Right hindlimb (tissue), 1 donor: ENCODE data around the gene KRT12.

Experiments
- DNase-seq: peaks from one replicate; pipeline ENCODE4 v3.0.0-alpha.2; 2018

The KRT12 gene

GRCh38 chr17:40812639-40813038, 54.4 kb downstream of the KRT12 start:
- no peak for DNase-seq
